DMS53 treated with DMSO at 0.1 percent for 48 hours (cell line): ENCODE measurements around the gene VDAC1.

ENCODE experiments used
- DNase-seq: peaks from one replicate; lab custom pipeline; 2025; ENCODE audit not compliant: unreplicated experiment; lab: John Stamatoyannopoulos, UW

The VDAC1 gene

GRCh38 chr5:134025786-134026185, 21.0 kb upstream of the VDAC1 start:
- DNase-seq: no peak

- no peak for DNase-seq
Measured at GRCh38 chr5:134024811-134025210, 20.0 kb upstream of the VDAC1 start.

- no peak for DNase-seq
Measured at GRCh38 chr5:134022333-134022732, 17.6 kb upstream of the VDAC1 start.

GRCh38 chr5:134020188-134020587, 15.4 kb upstream of the VDAC1 start:
- DNase-seq: no peak

GRCh38 chr5:134019636-134020035, 14.9 kb upstream of the VDAC1 start:
- DNase-seq: no peak

- no peak for DNase-seq
Measured at GRCh38 chr5:134018986-134019316, 14.2 kb upstream of the VDAC1 start.

GRCh38 chr5:134018154-134018985, 13.6 kb upstream of the VDAC1 start:
- DNase-seq: no peak

- no peak for DNase-seq
Measured at GRCh38 chr5:134008266-134008749, 3.5 kb upstream of the VDAC1 start.

- DNase-seq: no peak
Measured at GRCh38 chr5:134007581-134008265, 2.9 kb upstream of the VDAC1 start.

- no peak for DNase-seq
Measured at GRCh38 chr5:134006115-134006514, 1.3 kb upstream of the VDAC1 start.

- no peak for DNase-seq
Measured at GRCh38 chr5:134005417-134006061, 764 bp upstream of the VDAC1 start.

GRCh38 chr5:134003817-134004625, 754 bp downstream of the VDAC1 start:
- DNase-seq: no peak

GRCh38 chr5:134003064-134003816, 1.5 kb downstream of the VDAC1 start:
- DNase-seq: no peak

- DNase-seq: no peak
Measured at GRCh38 chr5:134001938-134002731, 2.6 kb downstream of the VDAC1 start.

GRCh38 chr5:134000696-134001453, 3.9 kb downstream of the VDAC1 start:
- DNase-seq: no peak

- no peak for DNase-seq
Measured at GRCh38 chr5:134000091-134000511, 4.7 kb downstream of the VDAC1 start.

GRCh38 chr5:133998807-133999206, 6.0 kb downstream of the VDAC1 start:
- no peak for DNase-seq

- no peak for DNase-seq
Measured at GRCh38 chr5:133998042-133998441, 6.7 kb downstream of the VDAC1 start.
